GM23338 (cell line): ENCODE data around the gene AIRE.

Source experiments
- CREB1 ChIP-seq: fragments of 250-450 bp; sonication (Bioruptor Pico); IDR thresholded peaks from 2 replicates; pipeline ENCODE4 v1.5.0; 2020; ENCODE audit warnings: low read depth, mild to moderate bottlenecking, moderate library complexity
- ETS1 ChIP-seq: IDR thresholded peaks from 2 replicates; pipeline ENCODE4 v1.6.1; 2016; ENCODE audit warnings: antibody characterized with exemption
- EZH2 ChIP-seq: fragments of 200-600 bp; sonication (generic); IDR thresholded peaks from one replicate; pipeline ENCODE4 v1.8.0; 2017; ENCODE audit warnings: antibody characterized with exemption, mild to moderate bottlenecking, low read depth; ENCODE audit not compliant: unreplicated experiment
- EZH2phosphoT487 ChIP-seq: fragments of 200-600 bp; sonication (generic); IDR thresholded peaks from one replicate; pipeline ENCODE4 v1.8.1; 2018; ENCODE audit warnings: antibody characterized with exemption; ENCODE audit not compliant: unreplicated experiment
- JUNB ChIP-seq: IDR thresholded peaks from one replicate; pipeline ENCODE4 v1.6.1; 2016; ENCODE audit warnings: antibody characterized with exemption; ENCODE audit not compliant: unreplicated experiment
- NANOG ChIP-seq: IDR thresholded peaks from 2 replicates; pipeline ENCODE4 v1.6.1; 2016; ENCODE audit warnings: antibody characterized with exemption, borderline replicate concordance
- POLR2AphosphoS5 ChIP-seq: IDR thresholded peaks from 2 replicates; pipeline ENCODE4 v1.6.1; 2016; ENCODE audit warnings: antibody characterized with exemption, low read depth
- STAT1 ChIP-seq: IDR thresholded peaks from one replicate; pipeline ENCODE4 v1.6.1; 2016; ENCODE audit warnings: antibody characterized with exemption; ENCODE audit not compliant: unreplicated experiment
- ZNF114 ChIP-seq: fragments of 250-450 bp; sonication (Bioruptor Pico); IDR thresholded peaks from 2 replicates; pipeline ENCODE4 v1.5.0; 2020; ENCODE audit warnings: mild to moderate bottlenecking, moderate library complexity
- ZNF331 ChIP-seq: fragments of 250-450 bp; sonication (Bioruptor Pico); IDR thresholded peaks from 2 replicates; pipeline ENCODE4 v1.5.0; 2020; ENCODE audit warnings: low read depth, mild to moderate bottlenecking, moderate library complexity
- TF ChIP-seq, protein P1 (sequence below), 2 experiments: fragments of 200-600 bp in 1 of 2; sonication (generic) in 1 of 2; conservative IDR thresholded peaks; 2 replicates each; pipeline versions ENCODE4 v1.5.1 to v1.6.1; 2016 to 2017; ENCODE audit warnings: antibody characterized with exemption in 2 of 2, low read depth in 2 of 2, mild to moderate bottlenecking in 2 of 2, moderate library complexity in 1 of 2
- TF ChIP-seq, protein P2 (sequence below): IDR thresholded peaks from one replicate; pipeline ENCODE4 v1.6.1; 2018; ENCODE audit warnings: antibody characterized with exemption; ENCODE audit not compliant: unreplicated experiment
- TF ChIP-seq, protein P3 (sequence below): fragments of 250-450 bp; sonication (Bioruptor Pico); IDR thresholded peaks from 2 replicates; pipeline ENCODE4 v1.5.0; 2020; ENCODE audit warnings: mild to moderate bottlenecking, moderate library complexity

DNA sequence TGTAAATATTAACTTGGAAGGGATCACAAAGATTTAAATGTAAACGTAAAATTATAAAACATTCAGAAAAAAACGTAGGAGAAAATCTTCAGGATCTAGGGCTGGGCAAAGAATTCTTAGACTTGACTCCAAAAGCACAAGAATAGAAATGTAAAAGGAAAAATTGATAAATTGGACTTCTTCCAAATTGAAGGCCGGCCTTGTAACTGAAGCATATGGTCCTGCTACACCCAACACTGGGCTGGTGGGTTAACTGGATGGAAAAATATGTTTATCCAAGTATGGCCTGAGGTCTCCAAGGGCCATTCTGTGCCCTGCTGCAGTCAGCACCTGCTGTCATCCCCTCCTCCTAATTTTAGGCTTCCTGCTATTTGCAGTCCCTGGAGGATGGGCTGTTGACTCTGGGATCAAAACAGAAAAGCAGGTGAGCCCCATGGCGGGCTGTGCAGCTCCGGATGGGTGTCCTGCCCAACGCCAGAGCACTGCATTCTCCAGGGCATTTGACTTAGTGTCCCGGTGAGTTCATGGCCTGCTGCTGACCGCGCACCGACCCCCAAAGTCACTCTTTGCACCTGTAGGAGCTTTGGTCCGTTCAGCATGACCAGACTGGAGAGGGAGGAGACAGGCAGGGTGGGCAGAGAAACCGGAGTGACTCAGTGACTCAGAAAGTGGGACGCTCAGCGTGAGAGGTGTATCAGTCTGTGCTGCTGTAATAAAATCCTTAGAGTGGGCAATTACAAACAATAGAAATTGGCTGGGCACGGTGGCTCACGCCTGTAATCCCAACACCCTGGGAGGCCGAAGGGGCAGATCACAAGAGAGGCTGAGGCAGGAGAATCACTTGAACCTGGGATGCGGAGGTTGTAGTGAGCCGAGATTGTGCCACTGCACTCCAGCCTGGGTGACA is 6.1 kb upstream of the AIRE start:
- TF ChIP-seq, protein P1, sequence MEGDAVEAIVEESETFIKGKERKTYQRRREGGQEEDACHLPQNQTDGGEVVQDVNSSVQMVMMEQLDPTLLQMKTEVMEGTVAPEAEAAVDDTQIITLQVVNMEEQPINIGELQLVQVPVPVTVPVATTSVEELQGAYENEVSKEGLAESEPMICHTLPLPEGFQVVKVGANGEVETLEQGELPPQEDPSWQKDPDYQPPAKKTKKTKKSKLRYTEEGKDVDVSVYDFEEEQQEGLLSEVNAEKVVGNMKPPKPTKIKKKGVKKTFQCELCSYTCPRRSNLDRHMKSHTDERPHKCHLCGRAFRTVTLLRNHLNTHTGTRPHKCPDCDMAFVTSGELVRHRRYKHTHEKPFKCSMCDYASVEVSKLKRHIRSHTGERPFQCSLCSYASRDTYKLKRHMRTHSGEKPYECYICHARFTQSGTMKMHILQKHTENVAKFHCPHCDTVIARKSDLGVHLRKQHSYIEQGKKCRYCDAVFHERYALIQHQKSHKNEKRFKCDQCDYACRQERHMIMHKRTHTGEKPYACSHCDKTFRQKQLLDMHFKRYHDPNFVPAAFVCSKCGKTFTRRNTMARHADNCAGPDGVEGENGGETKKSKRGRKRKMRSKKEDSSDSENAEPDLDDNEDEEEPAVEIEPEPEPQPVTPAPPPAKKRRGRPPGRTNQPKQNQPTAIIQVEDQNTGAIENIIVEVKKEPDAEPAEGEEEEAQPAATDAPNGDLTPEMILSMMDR (conservative IDR thresholded peaks at IDR 0.05; ENCODE audit: low read depth in 2 of 2): no peak
- TF ChIP-seq, protein P2, sequence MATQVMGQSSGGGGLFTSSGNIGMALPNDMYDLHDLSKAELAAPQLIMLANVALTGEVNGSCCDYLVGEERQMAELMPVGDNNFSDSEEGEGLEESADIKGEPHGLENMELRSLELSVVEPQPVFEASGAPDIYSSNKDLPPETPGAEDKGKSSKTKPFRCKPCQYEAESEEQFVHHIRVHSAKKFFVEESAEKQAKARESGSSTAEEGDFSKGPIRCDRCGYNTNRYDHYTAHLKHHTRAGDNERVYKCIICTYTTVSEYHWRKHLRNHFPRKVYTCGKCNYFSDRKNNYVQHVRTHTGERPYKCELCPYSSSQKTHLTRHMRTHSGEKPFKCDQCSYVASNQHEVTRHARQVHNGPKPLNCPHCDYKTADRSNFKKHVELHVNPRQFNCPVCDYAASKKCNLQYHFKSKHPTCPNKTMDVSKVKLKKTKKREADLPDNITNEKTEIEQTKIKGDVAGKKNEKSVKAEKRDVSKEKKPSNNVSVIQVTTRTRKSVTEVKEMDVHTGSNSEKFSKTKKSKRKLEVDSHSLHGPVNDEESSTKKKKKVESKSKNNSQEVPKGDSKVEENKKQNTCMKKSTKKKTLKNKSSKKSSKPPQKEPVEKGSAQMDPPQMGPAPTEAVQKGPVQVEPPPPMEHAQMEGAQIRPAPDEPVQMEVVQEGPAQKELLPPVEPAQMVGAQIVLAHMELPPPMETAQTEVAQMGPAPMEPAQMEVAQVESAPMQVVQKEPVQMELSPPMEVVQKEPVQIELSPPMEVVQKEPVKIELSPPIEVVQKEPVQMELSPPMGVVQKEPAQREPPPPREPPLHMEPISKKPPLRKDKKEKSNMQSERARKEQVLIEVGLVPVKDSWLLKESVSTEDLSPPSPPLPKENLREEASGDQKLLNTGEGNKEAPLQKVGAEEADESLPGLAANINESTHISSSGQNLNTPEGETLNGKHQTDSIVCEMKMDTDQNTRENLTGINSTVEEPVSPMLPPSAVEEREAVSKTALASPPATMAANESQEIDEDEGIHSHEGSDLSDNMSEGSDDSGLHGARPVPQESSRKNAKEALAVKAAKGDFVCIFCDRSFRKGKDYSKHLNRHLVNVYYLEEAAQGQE: no peak
- TF ChIP-seq JUNB: no peak
- no peak for TF ChIP-seq EZH2
- no peak for TF ChIP-seq POLR2AphosphoS5
- TF ChIP-seq CREB1: no peak
- TF ChIP-seq ZNF331: no peak
- TF ChIP-seq, protein P3, sequence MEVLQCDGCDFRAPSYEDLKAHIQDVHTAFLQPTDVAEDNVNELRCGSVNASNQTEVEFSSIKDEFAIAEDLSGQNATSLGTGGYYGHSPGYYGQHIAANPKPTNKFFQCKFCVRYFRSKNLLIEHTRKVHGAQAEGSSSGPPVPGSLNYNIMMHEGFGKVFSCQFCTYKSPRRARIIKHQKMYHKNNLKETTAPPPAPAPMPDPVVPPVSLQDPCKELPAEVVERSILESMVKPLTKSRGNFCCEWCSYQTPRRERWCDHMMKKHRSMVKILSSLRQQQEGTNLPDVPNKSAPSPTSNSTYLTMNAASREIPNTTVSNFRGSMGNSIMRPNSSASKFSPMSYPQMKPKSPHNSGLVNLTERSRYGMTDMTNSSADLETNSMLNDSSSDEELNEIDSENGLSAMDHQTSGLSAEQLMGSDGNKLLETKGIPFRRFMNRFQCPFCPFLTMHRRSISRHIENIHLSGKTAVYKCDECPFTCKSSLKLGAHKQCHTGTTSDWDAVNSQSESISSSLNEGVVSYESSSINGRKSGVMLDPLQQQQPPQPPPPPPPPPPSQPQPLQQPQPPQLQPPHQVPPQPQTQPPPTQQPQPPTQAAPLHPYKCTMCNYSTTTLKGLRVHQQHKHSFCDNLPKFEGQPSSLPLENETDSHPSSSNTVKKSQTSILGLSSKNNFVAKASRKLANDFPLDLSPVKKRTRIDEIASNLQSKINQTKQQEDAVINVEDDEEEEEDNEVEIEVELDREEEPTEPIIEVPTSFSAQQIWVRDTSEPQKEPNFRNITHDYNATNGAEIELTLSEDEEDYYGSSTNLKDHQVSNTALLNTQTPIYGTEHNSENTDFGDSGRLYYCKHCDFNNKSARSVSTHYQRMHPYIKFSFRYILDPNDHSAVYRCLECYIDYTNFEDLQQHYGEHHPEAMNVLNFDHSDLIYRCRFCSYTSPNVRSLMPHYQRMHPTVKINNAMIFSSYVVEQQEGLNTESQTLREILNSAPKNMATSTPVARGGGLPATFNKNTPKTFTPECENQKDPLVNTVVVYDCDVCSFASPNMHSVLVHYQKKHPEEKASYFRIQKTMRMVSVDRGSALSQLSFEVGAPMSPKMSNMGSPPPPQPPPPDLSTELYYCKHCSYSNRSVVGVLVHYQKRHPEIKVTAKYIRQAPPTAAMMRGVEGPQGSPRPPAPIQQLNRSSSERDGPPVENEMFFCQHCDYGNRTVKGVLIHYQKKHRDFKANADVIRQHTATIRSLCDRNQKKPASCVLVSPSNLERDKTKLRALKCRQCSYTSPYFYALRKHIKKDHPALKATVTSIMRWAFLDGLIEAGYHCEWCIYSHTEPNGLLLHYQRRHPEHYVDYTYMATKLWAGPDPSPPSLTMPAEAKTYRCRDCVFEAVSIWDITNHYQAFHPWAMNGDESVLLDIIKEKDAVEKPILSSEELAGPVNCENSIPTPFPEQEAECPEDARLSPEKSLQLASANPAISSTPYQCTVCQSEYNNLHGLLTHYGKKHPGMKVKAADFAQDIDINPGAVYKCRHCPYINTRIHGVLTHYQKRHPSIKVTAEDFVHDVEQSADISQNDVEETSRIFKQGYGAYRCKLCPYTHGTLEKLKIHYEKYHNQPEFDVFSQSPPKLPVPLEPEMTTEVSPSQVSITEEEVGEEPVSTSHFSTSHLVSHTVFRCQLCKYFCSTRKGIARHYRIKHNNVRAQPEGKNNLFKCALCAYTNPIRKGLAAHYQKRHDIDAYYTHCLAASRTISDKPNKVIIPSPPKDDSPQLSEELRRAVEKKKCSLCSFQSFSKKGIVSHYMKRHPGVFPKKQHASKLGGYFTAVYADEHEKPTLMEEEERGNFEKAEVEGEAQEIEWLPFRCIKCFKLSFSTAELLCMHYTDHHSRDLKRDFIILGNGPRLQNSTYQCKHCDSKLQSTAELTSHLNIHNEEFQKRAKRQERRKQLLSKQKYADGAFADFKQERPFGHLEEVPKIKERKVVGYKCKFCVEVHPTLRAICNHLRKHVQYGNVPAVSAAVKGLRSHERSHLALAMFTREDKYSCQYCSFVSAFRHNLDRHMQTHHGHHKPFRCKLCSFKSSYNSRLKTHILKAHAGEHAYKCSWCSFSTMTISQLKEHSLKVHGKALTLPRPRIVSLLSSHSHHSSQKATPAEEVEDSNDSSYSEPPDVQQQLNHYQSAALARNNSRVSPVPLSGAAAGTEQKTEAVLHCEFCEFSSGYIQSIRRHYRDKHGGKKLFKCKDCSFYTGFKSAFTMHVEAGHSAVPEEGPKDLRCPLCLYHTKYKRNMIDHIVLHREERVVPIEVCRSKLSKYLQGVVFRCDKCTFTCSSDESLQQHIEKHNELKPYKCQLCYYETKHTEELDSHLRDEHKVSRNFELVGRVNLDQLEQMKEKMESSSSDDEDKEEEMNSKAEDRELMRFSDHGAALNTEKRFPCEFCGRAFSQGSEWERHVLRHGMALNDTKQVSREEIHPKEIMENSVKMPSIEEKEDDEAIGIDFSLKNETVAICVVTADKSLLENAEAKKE (CRISPR knock-in tag): no peak
- no peak for TF ChIP-seq STAT1
- no peak for TF ChIP-seq EZH2phosphoT487
- no peak for TF ChIP-seq NANOG
- no peak for TF ChIP-seq ZNF114
- TF ChIP-seq ETS1: no peak
